HCT116 (cell line): ENCODE results near the gene LRRC9. TPM values are rescaled to one million over a fixed set of nuclear protein-coding genes. Genes with fewer than 3 reads are reported as not detected.
A peak's percentile ranks its signal among the peaks of the same experiment; 100 is the strongest.

Experiments used
- ATAC-seq: fragments of 200-7000 bp; cut with Tn5 transposase; 2 replicates; pipeline ENCODE4 v1.9.1; 2020; ENCODE audit warnings: mild to moderate bottlenecking, moderate library complexity
- BruUV-seq: library from RNA; stranded (reverse); fragments of 400-500 nt; replicated peaks from 2 replicates; lab custom pipeline; 2021; lab: Mats Ljungman, UMichigan
- CTCF ChIA-PET: fragments of 300-600 bp; sonication (Branson Sonifier 250); formaldehyde crosslinking; loops from one replicate; lab custom pipeline; 2021; ENCODE audit warnings: antibody characterized with exemption; lab: Charles Lee
- POLR2A ChIA-PET: fragments of 300-600, 350-600 bp; sonication (Branson Sonifier 250); formaldehyde crosslinking; loops from one replicate; lab custom pipeline; 2021; ENCODE audit warnings: antibody characterized with exemption; lab: Charles Lee
- RAD21 ChIA-PET, 2 experiments: fragments of 300-600 bp; sonication (Branson Sonifier 250); formaldehyde crosslinking; loops; one replicate each; lab custom pipeline; 2023; ENCODE audit warnings: low total read pairs in 2 of 2; ENCODE audit not compliant: uncharacterized antibody in 2 of 2, unreplicated experiment in 2 of 2, low non-redundant PET in 1 of 2; lab: Charles Lee
- DNase-seq: peaks from one replicate; pipeline ENCODE4 v3.0.0-alpha.2; 2010; ENCODE audit warnings: low read depth, low spot score
- H2AFZ ChIP-seq: fragments of 200-600 bp; shearing (Covaris generic), sonication (generic); 2 replicates; pipeline ENCODE4 v1.6.1; 2017; ENCODE audit warnings: low read depth, mixed run types, mixed read lengths, antibody characterized with exemption, low read length; ENCODE audit not compliant: poor library complexity, severe bottlenecking
- H3K27ac ChIP-seq: 2 replicates; pipeline ENCODE4 v1.5.1; 2012; ENCODE audit warnings: low read depth, low read length
- H3K27me3 ChIP-seq: fragments of 200-600 bp; sonication (generic); 2 replicates; pipeline ENCODE4 v1.6.1; 2016; ENCODE audit warnings: mixed run types, low read length, mixed read lengths; ENCODE audit not compliant: insufficient read depth
- H3K36me3 ChIP-seq, 2 experiments: fragments of 200-500 bp in 1 of 2; fragments of 200-600 bp in 1 of 2; sonication (Bioruptor generic) in 1 of 2; sonication (generic) in 1 of 2; 2 replicates each; pipeline versions ENCODE4 v1.5.1 to v1.6.1; 2014 to 2016; ENCODE audit warnings: low read length in 2 of 2, inconsistent platforms in 1 of 2, mixed read lengths in 1 of 2, mixed run types in 1 of 2; ENCODE audit not compliant: insufficient read depth in 2 of 2, control insufficient read depth in 1 of 2
- H3K4me1 ChIP-seq, 2 experiments: fragments of 200-600 bp in 1 of 2; sonication (generic) in 1 of 2; 2 replicates each; pipeline versions ENCODE4 v1.5.1 to v1.6.1; 2012 to 2017; ENCODE audit warnings: low read length in 2 of 2, inconsistent platforms in 1 of 2, mild to moderate bottlenecking in 1 of 2, mixed read lengths in 1 of 2, mixed run types in 1 of 2, moderate library complexity in 1 of 2; ENCODE audit not compliant: insufficient read depth in 2 of 2, control insufficient read depth in 1 of 2
- H3K4me2 ChIP-seq: fragments of 200-600 bp; sonication (generic); 2 replicates; pipeline ENCODE4 v1.6.1; 2017; ENCODE audit warnings: mixed run types, low read length, mixed read lengths
- H3K4me3 ChIP-seq, 2 experiments: fragments of 200-600 bp in 1 of 2; sonication (generic) in 1 of 2; replicated peaks in 1 of 2; 2 replicates each; pipeline ENCODE4 v1.5.1; 2011 to 2016; ENCODE audit warnings: low read length in 2 of 2, control low read depth in 1 of 2, low read depth in 1 of 2, mild to moderate bottlenecking in 1 of 2, mixed read lengths in 1 of 2, mixed run types in 1 of 2
- H3K79me2 ChIP-seq: fragments of 200-600 bp; sonication (generic); 2 replicates; pipeline ENCODE4 v1.6.1; 2017; ENCODE audit warnings: mild to moderate bottlenecking, mixed run types, low read length, moderate library complexity, mixed read lengths; ENCODE audit not compliant: insufficient read depth
- H3K9ac ChIP-seq: fragments of 200-600 bp; sonication (generic); 2 replicates; pipeline ENCODE4 v1.6.1; 2016; ENCODE audit warnings: low read length, mixed read lengths
- H3K9me2 ChIP-seq: fragments of 200-600 bp; sonication (generic), shearing (Covaris generic); 2 replicates; pipeline ENCODE4 v1.6.1; 2017; ENCODE audit warnings: mixed run types, mild to moderate bottlenecking, moderate library complexity; ENCODE audit not compliant: insufficient read depth
- H3K9me3 ChIP-seq, 2 experiments: fragments of 200-500 bp in 1 of 2; fragments of 200-600 bp in 1 of 2; sonication (Bioruptor generic) in 1 of 2; sonication (generic) in 1 of 2; 2 replicates each; pipeline ENCODE4 v1.6.1; 2014 to 2017; ENCODE audit warnings: low read length in 2 of 2, mixed read lengths in 2 of 2, inconsistent platforms in 1 of 2, low read depth in 1 of 2, mild to moderate bottlenecking in 1 of 2, mixed run types in 1 of 2, moderate library complexity in 1 of 2; ENCODE audit not compliant: control insufficient read depth in 1 of 2, insufficient read depth in 1 of 2
- H4K20me1 ChIP-seq: fragments of 200-600 bp; sonication (generic), shearing (Covaris generic); 2 replicates; pipeline ENCODE4 v1.6.1; 2017; ENCODE audit warnings: mixed run types, mild to moderate bottlenecking, moderate library complexity; ENCODE audit not compliant: insufficient read depth
- ATF3 ChIP-seq: IDR thresholded peaks from 2 replicates; pipeline ENCODE4 v1.6.1; 2012
- CBX3 ChIP-seq: IDR thresholded peaks from 2 replicates; pipeline ENCODE4 v1.6.1; 2012; ENCODE audit warnings: low read depth
- ELF1 ChIP-seq: IDR thresholded peaks from 2 replicates; pipeline ENCODE4 v1.6.1; 2012; ENCODE audit warnings: low read depth, borderline replicate concordance
- FOSL1 ChIP-seq: IDR thresholded peaks from 2 replicates; pipeline ENCODE4 v1.6.1; 2012; ENCODE audit warnings: low read depth
- JUND ChIP-seq: IDR thresholded peaks from 2 replicates; pipeline ENCODE4 v1.6.1; 2012
- POLR2AphosphoS5 ChIP-seq: IDR thresholded peaks from 2 replicates; pipeline ENCODE4 v1.6.1; 2011; ENCODE audit warnings: mild to moderate bottlenecking, low read depth, low read length, moderate library complexity
- SIN3A ChIP-seq: IDR thresholded peaks from 2 replicates; pipeline ENCODE4 v1.6.1; 2012; ENCODE audit warnings: low read depth
- SRF ChIP-seq: IDR thresholded peaks from 2 replicates; pipeline ENCODE4 v1.6.1; 2012; ENCODE audit warnings: low read depth
- TCF7L2 ChIP-seq: IDR thresholded peaks from 2 replicates; pipeline ENCODE4 v1.7.0; 2011; ENCODE audit warnings: borderline replicate concordance, inconsistent platforms; ENCODE audit not compliant: insufficient read depth, insufficient read length; ENCODE audit errors: extremely low read depth
- YY1 ChIP-seq: IDR thresholded peaks from 2 replicates; pipeline ENCODE4 v1.6.1; 2011; ENCODE audit warnings: low read length, low read depth, moderate library complexity, mild to moderate bottlenecking; ENCODE audit not compliant: insufficient replicate concordance; ENCODE audit errors: extremely low read depth
- ZFX ChIP-seq: fragments of 450-650 bp; IDR thresholded peaks from 2 replicates; pipeline ENCODE4 v1.6.1; 2017
- intact Hi-C: fragments of 100-400 bp; cut with micrococcal nuclease; formaldehyde crosslinking; loops from 2 replicates; pipeline ENCODE4 v1.10.0; 2022
- total RNA-seq: library from RNA; stranded (reverse); gene quantifications from one replicate; pipeline ENCODE4 v1.2.1, GENCODE V29; 2021; ENCODE audit not compliant: unreplicated experiment

LRRC9 gene
- total RNA-seq, 1 experiment from 2014 or later, result not detected

DNA sequence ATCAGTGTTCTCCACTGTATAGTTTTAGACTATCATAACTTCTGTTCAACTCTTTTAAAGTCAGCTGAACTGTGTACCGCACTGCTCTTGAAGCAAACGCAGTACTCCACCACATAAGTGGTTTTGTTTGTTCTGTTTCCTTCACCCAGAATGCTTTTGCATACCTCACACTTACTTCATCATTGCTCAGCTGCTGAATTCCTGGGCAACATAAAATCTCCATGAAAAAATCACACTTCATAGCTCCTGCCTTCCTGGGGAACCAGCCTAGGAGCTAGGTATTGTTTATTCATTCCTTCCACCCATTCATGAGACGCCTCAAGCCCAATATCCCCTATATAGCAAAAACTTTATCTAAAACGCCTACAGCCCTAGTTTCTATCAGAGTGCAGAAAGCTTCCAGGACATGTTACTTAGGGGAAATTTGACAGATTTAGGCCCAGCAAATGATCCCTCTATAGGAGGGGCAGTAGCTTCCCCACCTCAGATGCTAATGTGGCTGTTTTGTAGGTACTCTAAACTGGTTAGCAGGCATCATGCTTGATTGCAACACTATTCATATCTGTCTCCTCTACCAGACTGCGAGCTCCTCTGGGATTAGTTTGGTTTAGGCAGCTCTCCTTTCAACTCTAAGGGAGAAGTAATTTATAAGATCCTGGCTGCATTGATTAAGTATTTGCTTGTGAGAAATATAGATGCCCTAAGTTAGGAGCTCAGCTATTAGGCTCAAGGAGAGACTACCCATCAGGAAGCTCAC, 44.5 kb downstream of the LRRC9 start:
- no peaks in the 10 kb centered on the region for H4K20me1 ChIP-seq
- H2AFZ ChIP-seq, result peak overlapping the region; percentile 39
- intact Hi-C loops, result loop anchor here (1.0 to 10.0 kb wide), 3 partner anchors 203 to 1290 kb away; partner anchors contain the start of gene DHRS7
- no peaks in the 10 kb centered on the region for H3K79me2 ChIP-seq
- ChIA-PET POLR2A (no interaction called here), RAD21 (no interaction called here), CTCF (interaction anchor here (0.9 to 4.2 kb wide), 13 partner anchors 11 to 598 kb away, joined by 3 to 38 read pairs (median 5); no protein-coding TSS in a partner anchor)
- no peak overlapping the region for H3K4me2 ChIP-seq
- H3K9me2 ChIP-seq, result 0 out of 2 replicates have a peak, but pooled peaks cover 3% of the 10 kb centered on the region
- ATAC-seq, result peak; percentile 49
- TF ChIP-seq JUND (no peak), ATF3 (no peak), ELF1 (no peak), CBX3 (no peak), FOSL1 (no peak)
- DNase-seq, result no peak
- no peak overlapping the region for H3K27ac ChIP-seq
- BruUV-seq, result no TSS peak
- H3K4me1 ChIP-seq, result peaks cover 0 to 4% of the 10 kb centered on the region in 2 experiments; a peak in 1 of 4 replicates
- H3K36me3 ChIP-seq, result no peaks in the 10 kb centered on the region
- H3K27me3 ChIP-seq, result no peaks in the 10 kb centered on the region
- no peak overlapping the region for H3K9ac ChIP-seq
- H3K4me3 ChIP-seq, result no peak overlapping the region
- H3K9me3 ChIP-seq, result no peaks in the 10 kb centered on the region

DNA sequence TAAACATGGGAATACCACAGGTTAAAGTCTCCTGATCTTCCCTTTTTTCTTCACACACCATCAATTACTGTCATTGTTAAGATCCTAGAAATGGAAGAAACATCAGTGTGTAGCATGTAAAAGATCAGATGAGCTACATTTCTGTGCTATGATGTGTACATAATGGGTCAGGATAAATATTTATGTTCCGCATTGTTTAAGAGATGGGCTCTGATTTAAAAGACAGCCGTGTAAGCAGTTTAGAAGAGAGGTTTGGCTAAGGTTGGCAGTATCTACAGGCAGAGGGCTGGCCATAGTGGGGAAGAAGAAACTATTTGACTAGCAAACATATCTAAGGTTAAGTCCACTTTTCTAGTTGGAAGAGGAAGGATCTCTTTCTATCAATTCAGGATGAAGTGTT, 49.4 kb downstream of the LRRC9 start:
- H3K9me3 ChIP-seq, result no peaks in the 10 kb centered on the region
- no peaks in the 10 kb centered on the region for H3K79me2 ChIP-seq
- DNase-seq, result no peak
- POLR2A ChIA-PET, result no interaction called here
- intact Hi-C loops, result loop anchor here (5.0 to 10.0 kb wide), 2 partner anchors 198 to 1285 kb away; partner anchors contain the start of gene DHRS7
- no peak overlapping the region for H3K9ac ChIP-seq
- RAD21 ChIA-PET, result no interaction called here
- H3K27me3 ChIP-seq, result no peaks in the 10 kb centered on the region
- CTCF ChIA-PET, result no interaction called here
- H3K36me3 ChIP-seq, result no peaks in the 10 kb centered on the region
- no peak for TF ChIP-seq SIN3A
- no peak for TF ChIP-seq YY1
- no peak for TF ChIP-seq TCF7L2
- TF ChIP-seq POLR2AphosphoS5, result no peak
- no peak for TF ChIP-seq ZFX
- TF ChIP-seq SRF, result no peak
- no peak for TF ChIP-seq ATF3
- TF ChIP-seq, all 23 proteins: peak for 0
- BruUV-seq, result no TSS peak
- Histone ChIP-seq H3K4me1 (peaks cover 0 to 4% of the 10 kb centered on the region in 2 experiments; a peak in 1 of 4 replicates), H3K9me2 (0 out of 2 replicates have a peak, but pooled peaks cover 3% of the 10 kb centered on the region), H2AFZ (no peak overlapping the region), H3K4me3 (no peak overlapping the region), H3K27ac (no peak overlapping the region), H4K20me1 (no peaks in the 10 kb centered on the region), H3K4me2 (no peak overlapping the region)
- no peak for ATAC-seq
